Endothelial cell of umbilical vein (primary cell): Measurements from ENCODE around the gene SLC46A1.

Experiments used
- CTCF ChIP-seq, 2 donors: IDR thresholded peaks; 1 replicate in 1 of 2; 2 replicates in 1 of 2; pipeline ENCODE4 v1.5.1; 2011; ENCODE audit warnings: low read length in 2 of 2, mild to moderate bottlenecking in 2 of 2, moderate library complexity in 2 of 2, control low read depth in 1 of 2, inconsistent platforms in 1 of 2, low read depth in 1 of 2; ENCODE audit not compliant: insufficient read depth in 1 of 2; ENCODE audit errors: extremely low read depth in 1 of 2
- EZH2 ChIP-seq: IDR thresholded peaks from 2 replicates; pipeline ENCODE4 v1.6.1; 2012; ENCODE audit warnings: borderline replicate concordance, low read depth, mild to moderate bottlenecking, moderate library complexity, low read length, inconsistent platforms; ENCODE audit not compliant: severe bottlenecking
- GATA2 ChIP-seq: IDR thresholded peaks from 2 replicates; pipeline ENCODE4 v1.7.0; 2011; ENCODE audit warnings: low read depth, mild to moderate bottlenecking, moderate library complexity, mixed read lengths, low read length; ENCODE audit not compliant: insufficient read length, insufficient read depth
- JUN ChIP-seq: IDR thresholded peaks from 2 replicates; pipeline ENCODE4 v1.6.1; 2011; ENCODE audit warnings: borderline replicate concordance, low read depth; ENCODE audit not compliant: insufficient read length, insufficient read depth
- POLR2A ChIP-seq: IDR thresholded peaks from 2 replicates; pipeline ENCODE4 v1.6.1; 2012; ENCODE audit warnings: low read depth, mild to moderate bottlenecking, control low read depth, low read length
- POLR2AphosphoS5 ChIP-seq: IDR thresholded peaks from 2 replicates; pipeline ENCODE4 v1.6.1; 2012; ENCODE audit warnings: low read depth, mild to moderate bottlenecking, control low read depth, low read length, moderate library complexity; ENCODE audit not compliant: insufficient read depth
- TF ChIP-seq, protein P1 (sequence below): IDR thresholded peaks from 2 replicates; pipeline ENCODE4 v1.6.1; 2011; ENCODE audit not compliant: insufficient read depth, insufficient read length

GRCh38 chr17:28397275-28397674 lies 8.7 kb downstream of the SLC46A1 start:
- no peak for TF ChIP-seq CTCF (IDR thresholded peaks at IDR 0.05; ENCODE audit: extremely low read depth in 1 of 2, insufficient read depth in 1 of 2, low read depth in 1 of 2, low read length in 2 of 2)
- no peak for TF ChIP-seq GATA2
- TF ChIP-seq, protein P1, sequence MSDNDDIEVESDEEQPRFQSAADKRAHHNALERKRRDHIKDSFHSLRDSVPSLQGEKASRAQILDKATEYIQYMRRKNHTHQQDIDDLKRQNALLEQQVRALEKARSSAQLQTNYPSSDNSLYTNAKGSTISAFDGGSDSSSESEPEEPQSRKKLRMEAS: no peak
- no peak for TF ChIP-seq POLR2AphosphoS5
- TF ChIP-seq POLR2A: no peak
- no peak for TF ChIP-seq JUN
- no peak for TF ChIP-seq EZH2
